Measurements from ENCODE around the gene RGS3. TPM values are rescaled to one million over a fixed set of nuclear protein-coding genes. Genes with fewer than 3 reads are reported as not detected.

The RGS3 gene
- total and polyA plus RNA-seq, 2 of the 13 experiments (the other 11 are each of a cell fraction or from before 2014, with no cell fraction given) = 17.1 to 28.8 TPM

DNA sequence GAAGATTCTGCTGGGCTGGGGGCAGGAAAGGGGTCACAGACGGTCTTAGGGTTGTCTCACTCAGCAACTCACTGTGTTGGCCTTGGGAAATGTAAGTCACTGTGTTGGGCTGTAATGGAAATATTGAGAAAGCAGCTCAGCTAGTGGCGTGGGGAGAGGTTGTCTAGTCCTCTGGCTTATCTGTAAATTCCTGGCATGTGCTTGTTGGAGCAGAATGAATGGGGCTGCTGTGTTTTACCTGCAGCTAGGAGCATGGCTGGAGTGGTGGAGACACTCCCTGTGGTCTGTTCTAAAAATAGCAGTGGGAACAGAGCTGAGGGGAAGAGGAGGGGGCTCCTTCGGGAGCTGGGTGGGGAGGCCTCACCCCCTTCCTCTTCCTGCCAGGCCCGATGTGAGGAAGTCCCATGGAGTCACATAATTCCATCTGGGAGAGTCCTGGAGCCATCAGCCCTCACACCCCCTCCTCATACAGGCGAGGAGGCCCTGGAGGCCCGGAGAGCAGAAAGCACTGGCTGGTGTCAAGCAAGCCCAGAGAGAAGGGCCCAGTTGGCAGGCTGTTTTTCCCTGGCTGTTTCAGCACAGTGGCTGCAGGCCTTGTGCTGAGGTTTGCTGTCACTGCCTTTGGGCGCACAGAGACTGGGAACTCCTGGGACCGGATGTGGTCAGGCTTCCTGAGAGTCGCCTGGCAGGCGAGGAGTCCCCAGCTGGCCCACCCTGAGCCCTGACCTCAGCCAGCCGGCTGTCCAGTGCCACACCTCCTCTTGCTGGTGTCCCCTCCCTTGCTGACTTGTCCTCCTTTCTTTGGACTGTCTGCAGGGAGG is 84.9 kb downstream of the RGS3 start (continued):
- TF ChIP-seq, protein P1, sequence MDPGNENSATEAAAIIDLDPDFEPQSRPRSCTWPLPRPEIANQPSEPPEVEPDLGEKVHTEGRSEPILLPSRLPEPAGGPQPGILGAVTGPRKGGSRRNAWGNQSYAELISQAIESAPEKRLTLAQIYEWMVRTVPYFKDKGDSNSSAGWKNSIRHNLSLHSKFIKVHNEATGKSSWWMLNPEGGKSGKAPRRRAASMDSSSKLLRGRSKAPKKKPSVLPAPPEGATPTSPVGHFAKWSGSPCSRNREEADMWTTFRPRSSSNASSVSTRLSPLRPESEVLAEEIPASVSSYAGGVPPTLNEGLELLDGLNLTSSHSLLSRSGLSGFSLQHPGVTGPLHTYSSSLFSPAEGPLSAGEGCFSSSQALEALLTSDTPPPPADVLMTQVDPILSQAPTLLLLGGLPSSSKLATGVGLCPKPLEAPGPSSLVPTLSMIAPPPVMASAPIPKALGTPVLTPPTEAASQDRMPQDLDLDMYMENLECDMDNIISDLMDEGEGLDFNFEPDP (CRISPR knock-in tag; conservative IDR thresholded peaks at IDR 0.05) = no peak
- no peak for TF ChIP-seq ASH2L (IDR thresholded peaks at IDR 0.05; ENCODE audit: insufficient read length, low read depth, low read length)
- TF ChIP-seq ZNF430 (CRISPR knock-in tag; IDR thresholded peaks at IDR 0.05) = no peak
- TF ChIP-seq MTF2 (CRISPR knock-in tag; IDR thresholded peaks at IDR 0.05; ENCODE audit: borderline replicate concordance) = no peak
- TF ChIP-seq, protein P2, sequence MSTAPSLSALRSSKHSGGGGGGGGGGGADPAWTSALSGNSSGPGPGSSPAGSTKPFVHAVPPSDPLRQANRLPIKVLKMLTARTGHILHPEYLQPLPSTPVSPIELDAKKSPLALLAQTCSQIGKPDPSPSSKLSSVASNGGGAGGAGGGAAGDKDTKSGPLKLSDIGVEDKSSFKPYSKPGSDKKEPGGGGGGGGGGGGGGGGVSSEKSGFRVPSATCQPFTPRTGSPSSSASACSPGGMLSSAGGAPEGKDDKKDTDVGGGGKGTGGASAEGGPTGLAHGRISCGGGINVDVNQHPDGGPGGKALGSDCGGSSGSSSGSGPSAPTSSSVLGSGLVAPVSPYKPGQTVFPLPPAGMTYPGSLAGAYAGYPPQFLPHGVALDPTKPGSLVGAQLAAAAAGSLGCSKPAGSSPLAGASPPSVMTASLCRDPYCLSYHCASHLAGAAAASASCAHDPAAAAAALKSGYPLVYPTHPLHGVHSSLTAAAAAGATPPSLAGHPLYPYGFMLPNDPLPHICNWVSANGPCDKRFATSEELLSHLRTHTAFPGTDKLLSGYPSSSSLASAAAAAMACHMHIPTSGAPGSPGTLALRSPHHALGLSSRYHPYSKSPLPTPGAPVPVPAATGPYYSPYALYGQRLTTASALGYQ (CRISPR knock-in tag; IDR thresholded peaks at IDR 0.05) = no peak
- no peak for TF ChIP-seq HNRNPL (IDR thresholded peaks at IDR 0.05; ENCODE audit: low read depth, low read length)
- TF ChIP-seq CBX1 (IDR thresholded peaks at IDR 0.05; ENCODE audit: low read depth) = no peak
- TF ChIP-seq, protein P3, sequence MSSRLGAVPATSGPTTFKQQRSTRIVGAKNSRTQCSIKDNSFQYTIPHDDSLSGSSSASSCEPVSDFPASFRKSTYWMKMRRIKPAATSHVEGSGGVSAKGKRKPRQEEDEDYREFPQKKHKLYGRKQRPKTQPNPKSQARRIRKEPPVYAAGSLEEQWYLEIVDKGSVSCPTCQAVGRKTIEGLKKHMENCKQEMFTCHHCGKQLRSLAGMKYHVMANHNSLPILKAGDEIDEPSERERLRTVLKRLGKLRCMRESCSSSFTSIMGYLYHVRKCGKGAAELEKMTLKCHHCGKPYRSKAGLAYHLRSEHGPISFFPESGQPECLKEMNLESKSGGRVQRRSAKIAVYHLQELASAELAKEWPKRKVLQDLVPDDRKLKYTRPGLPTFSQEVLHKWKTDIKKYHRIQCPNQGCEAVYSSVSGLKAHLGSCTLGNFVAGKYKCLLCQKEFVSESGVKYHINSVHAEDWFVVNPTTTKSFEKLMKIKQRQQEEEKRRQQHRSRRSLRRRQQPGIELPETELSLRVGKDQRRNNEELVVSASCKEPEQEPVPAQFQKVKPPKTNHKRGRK (CRISPR knock-in tag; IDR thresholded peaks at IDR 0.05) = no peak
- TF ChIP-seq MBNL3 (CRISPR knock-in tag; conservative IDR thresholded peaks at IDR 0.05) = no peak
- no peak for TF ChIP-seq SAFB2 (CRISPR knock-in tag; IDR thresholded peaks at IDR 0.05; ENCODE audit: borderline replicate concordance, low read depth)
- TF ChIP-seq, protein P4, sequence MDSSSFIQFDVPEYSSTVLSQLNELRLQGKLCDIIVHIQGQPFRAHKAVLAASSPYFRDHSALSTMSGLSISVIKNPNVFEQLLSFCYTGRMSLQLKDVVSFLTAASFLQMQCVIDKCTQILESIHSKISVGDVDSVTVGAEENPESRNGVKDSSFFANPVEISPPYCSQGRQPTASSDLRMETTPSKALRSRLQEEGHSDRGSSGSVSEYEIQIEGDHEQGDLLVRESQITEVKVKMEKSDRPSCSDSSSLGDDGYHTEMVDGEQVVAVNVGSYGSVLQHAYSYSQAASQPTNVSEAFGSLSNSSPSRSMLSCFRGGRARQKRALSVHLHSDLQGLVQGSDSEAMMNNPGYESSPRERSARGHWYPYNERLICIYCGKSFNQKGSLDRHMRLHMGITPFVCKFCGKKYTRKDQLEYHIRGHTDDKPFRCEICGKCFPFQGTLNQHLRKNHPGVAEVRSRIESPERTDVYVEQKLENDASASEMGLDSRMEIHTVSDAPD (CRISPR knock-in tag; IDR thresholded peaks at IDR 0.05) = no peak
- no peak for TF ChIP-seq ZNF891 (CRISPR knock-in tag; IDR thresholded peaks at IDR 0.05)
- TF ChIP-seq, protein P5, sequence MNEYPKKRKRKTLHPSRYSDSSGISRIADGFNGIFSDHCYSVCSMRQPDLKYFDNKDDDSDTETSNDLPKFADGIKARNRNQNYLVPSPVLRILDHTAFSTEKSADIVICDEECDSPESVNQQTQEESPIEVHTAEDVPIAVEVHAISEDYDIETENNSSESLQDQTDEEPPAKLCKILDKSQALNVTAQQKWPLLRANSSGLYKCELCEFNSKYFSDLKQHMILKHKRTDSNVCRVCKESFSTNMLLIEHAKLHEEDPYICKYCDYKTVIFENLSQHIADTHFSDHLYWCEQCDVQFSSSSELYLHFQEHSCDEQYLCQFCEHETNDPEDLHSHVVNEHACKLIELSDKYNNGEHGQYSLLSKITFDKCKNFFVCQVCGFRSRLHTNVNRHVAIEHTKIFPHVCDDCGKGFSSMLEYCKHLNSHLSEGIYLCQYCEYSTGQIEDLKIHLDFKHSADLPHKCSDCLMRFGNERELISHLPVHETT (CRISPR knock-in tag; conservative IDR thresholded peaks at IDR 0.05) = no peak
- TF ChIP-seq ZNF775 (CRISPR knock-in tag; IDR thresholded peaks at IDR 0.05; ENCODE audit: borderline replicate concordance) = no peak
- TF ChIP-seq SETDB1 (CRISPR knock-in tag; IDR thresholded peaks at IDR 0.05; ENCODE audit: borderline replicate concordance) = no peak
- no peak for TF ChIP-seq HDAC2 (CRISPR knock-in tag; IDR thresholded peaks at IDR 0.05)
- TF ChIP-seq, protein P6, sequence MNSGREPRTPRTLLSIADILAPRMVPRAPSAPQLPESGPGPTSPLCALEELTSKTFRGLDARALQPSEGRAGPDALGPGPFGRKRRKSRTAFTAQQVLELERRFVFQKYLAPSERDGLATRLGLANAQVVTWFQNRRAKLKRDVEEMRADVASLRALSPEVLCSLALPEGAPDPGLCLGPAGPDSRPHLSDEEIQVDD (CRISPR knock-in tag; IDR thresholded peaks at IDR 0.05; ENCODE audit: borderline replicate concordance) = no peak
- TF ChIP-seq KMT2A (CRISPR knock-in tag; IDR thresholded peaks at IDR 0.05) = no peak
- peak; percentile 37; the same call in 1 of the 2 replicates for TF ChIP-seq TBX2 (CRISPR knock-in tag; IDR thresholded peaks at IDR 0.05; ENCODE audit: borderline replicate concordance)
- no peak for TF ChIP-seq TRIM24 (CRISPR knock-in tag; IDR thresholded peaks at IDR 0.05)
- peak; percentile 41; the same call in 1 of the 3 replicates for TF ChIP-seq MXI1 (IDR thresholded peaks at IDR 0.05; ENCODE audit: borderline replicate concordance, low read depth, low read length)
